ENCODE measurements around the gene C1QTNF12.
A peak's percentile ranks its signal among the peaks of the same experiment; 100 is the strongest.

The C1QTNF12 gene

DNA sequence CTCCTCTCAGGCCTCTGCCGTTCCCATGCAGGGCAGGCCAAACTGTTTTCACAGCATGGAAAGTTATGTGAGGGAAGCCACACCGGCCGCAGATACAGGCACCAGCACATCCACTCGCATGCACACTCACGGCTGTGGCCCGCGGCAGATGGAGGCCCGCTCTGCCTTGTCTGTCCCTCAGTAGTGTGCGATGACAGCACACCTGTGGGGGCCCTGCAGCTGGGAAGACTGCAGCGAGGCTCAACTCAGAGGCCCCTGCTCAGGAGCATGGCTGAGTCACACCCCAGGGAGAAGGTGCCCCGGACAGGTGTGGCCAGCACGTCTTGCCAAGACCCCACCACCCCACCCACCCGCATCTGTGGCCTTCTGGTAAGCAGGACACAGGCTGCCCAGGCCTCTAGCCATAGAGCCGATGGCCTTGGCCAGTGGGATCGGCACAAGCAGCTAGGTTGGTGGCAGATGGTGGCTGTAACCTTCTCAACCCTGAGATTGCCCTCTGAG lies 28.5 kb upstream of the C1QTNF12 start:
- peaks cover 19% of the 10 kb centered on the region for H3K4me1 ChIP-seq (ENCODE audit: control insufficient read depth, insufficient read depth, low read length)
- H3K27ac ChIP-seq (ENCODE audit: low read depth, low read length), result no peak overlapping the region
- H3K27me3 ChIP-seq (ENCODE audit: control insufficient read depth, insufficient read depth, low read length), result no peaks in the 10 kb centered on the region
- H3K36me3 ChIP-seq (ENCODE audit: control insufficient read depth, insufficient read depth, low read length), result no peaks in the 10 kb centered on the region
- H3K4me3 ChIP-seq (ENCODE audit: low read length), result peak overlapping the region; percentile 72
- no peak overlapping the region for H3K9ac ChIP-seq (ENCODE audit: low read length)

DNA sequence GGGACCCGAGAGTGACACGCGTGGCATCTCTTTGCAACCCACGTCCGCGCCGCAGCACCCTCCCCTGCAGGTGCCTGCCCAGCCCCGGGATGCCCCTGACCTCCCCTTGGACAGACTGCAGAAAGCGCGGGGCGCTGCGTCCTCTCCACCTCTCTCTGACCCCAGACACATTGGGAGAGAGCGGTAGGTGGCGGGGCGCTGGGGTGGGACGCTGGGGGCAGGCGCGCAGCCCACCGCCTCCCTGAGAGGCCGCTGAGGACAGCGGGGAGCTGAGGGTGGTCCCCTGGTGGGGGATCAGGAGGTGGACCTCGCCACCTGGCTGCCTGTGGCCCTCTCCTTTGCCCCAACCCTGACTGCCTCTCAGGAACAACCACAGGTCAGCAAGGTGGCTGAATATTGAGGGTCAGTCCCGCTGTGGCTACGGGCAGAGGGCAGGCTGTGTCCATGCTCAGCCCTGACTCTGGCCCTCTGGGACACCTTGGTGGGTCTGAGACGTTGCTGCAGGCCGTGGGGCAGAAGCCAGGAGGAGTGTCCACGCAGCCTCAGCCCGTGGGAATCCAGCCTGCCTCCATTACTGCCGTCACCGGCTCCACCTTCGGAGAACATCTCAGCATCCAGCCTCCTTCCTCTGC lies 27.9 kb upstream of the C1QTNF12 start:
- Histone ChIP-seq H3K27me3 (ENCODE audit: control insufficient read depth, insufficient read depth, low read length) (no peaks in the 10 kb centered on the region), H3K4me1 (ENCODE audit: control insufficient read depth, insufficient read depth, low read length) (peaks cover 19% of the 10 kb centered on the region), H3K4me3 (ENCODE audit: low read length) (peak overlapping the region; percentile 72), H3K27ac (ENCODE audit: low read depth, low read length) (no peak overlapping the region), H3K36me3 (ENCODE audit: control insufficient read depth, insufficient read depth, low read length) (no peaks in the 10 kb centered on the region), H3K9ac (ENCODE audit: low read length) (no peak overlapping the region)

DNA sequence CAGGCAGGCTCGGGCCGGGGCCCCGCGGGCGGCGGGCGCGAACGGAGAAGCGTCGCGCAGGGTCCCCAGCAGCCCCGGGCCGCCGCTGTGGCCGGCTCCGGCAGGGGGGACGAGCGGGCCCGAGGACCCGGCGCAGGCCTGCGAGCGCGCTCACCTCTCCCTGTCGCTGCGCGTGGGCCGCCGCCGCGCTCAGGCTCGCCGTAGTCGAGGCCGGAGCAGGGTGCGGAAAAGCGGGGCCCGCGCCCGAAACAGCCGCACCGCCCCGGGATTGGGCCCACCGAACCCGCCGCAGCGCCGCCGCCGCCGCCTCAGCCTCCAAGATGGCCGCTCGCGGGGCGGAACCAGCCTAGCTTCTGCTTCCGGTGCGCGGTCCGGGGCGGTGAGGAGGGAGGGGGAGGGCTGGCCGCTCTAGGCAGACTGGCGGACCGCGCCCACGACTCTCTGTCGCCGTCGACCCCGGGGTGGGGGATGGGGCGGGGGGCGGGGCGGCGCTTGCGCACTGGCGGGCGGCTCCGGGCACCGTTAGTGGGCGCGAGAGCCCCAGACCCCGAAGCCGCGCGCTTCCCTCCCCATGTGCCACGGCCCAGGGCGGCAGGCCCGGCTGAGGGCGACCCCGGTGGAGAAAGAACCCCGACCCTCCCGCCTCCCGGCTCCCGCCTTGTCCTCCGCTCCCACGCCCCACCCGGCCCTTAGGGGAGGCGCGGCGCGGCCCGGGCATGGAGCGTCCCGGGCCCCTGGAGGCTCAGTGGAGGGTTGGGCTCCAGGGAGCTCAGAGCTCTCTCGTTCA lies 27.2 kb upstream of the C1QTNF12 start, which contains the start of gene UBE2J2:
Gene UBE2J2 (minus strand): TSS at position 343 of the 787 bp plus-strand sequence. CDS start 5,862 bp downstream, outside the sequence.
- peaks cover 19% of the 10 kb centered on the region for H3K4me1 ChIP-seq (ENCODE audit: control insufficient read depth, insufficient read depth, low read length)
- H3K4me3 ChIP-seq (ENCODE audit: low read length), result peak within 1 kb of the TSS; percentile 89
- H3K27ac ChIP-seq (ENCODE audit: low read depth, low read length), result peak within 1 kb of the TSS; percentile 71
- H3K36me3 ChIP-seq (ENCODE audit: control insufficient read depth, insufficient read depth, low read length), result no peaks in the 10 kb centered on the region
- no peaks in the 10 kb centered on the region for H3K27me3 ChIP-seq (ENCODE audit: control insufficient read depth, insufficient read depth, low read length)
- peak within 1 kb of the TSS; percentile 87 for H3K9ac ChIP-seq (ENCODE audit: low read length)

DNA sequence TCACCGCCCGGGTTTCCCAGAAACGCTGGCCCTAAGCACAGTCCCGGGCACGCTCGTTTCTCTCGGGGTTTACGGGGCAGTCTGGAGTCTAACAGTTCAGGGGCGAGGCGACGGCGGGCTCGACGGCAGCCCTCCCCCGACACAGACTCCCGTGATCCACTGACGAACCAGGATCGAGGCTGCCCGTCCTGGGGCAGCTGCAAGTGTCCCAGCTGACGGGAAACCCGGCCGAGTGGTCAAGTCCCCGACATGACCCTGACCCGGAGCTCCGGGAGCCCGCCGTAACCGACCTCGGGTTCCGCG lies 26.6 kb upstream of the C1QTNF12 start:
- Histone ChIP-seq H3K27me3 (ENCODE audit: control insufficient read depth, insufficient read depth, low read length) (no peaks in the 10 kb centered on the region), H3K27ac (ENCODE audit: low read depth, low read length) (peak overlapping the region; percentile 71), H3K4me1 (ENCODE audit: control insufficient read depth, insufficient read depth, low read length) (peaks cover 19% of the 10 kb centered on the region)

DNA sequence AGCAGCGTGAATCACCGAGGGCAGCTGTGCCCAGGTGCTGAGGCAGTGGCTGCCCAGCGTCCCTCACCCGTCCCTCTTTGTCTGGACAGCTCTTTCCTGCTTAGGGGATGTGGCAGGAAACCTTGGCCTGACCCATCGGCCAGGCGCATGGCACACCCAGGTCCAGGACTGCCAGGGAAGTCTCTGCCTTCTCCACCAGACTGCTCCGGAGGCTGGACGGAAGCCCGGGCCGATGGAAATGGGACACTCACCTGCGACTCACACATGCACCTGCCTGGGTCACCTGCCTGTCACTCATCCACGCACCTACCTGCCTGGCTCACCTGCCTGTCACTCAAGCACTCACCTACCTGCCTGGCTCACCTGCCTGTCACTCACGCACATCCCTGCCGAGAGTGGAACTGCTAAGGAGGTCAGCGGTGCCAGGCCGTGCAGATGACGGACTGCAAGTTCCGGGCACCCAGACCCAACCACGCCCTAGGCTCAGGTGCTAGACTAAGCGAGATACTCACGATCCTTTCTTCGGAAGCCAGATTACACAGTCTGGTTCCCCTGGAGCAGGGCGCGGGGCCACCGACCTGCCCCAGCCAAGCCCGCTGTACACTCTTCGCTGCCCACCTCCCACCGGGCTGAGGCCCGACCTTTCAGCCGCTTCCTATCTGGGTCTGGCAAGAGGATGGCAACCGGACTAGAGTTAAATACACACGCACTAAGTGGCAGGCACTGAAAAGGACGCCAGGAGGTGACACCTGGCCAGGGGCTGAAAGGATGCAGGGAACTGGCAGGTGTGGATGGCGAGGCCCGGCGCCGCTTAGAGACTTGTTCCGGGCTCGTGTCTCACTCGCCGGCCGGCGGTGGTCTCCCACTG lies 26.1 kb upstream of the C1QTNF12 start:
- peak overlapping the region; percentile 87 for H3K9ac ChIP-seq (ENCODE audit: low read length)
- peaks cover 19% of the 10 kb centered on the region for H3K4me1 ChIP-seq (ENCODE audit: control insufficient read depth, insufficient read depth, low read length)
- H3K27ac ChIP-seq (ENCODE audit: low read depth, low read length), result peak overlapping the region; percentile 71
- H3K4me3 ChIP-seq (ENCODE audit: low read length), result peak overlapping the region; percentile 89
- peaks cover 4% of the 10 kb centered on the region for H3K36me3 ChIP-seq (ENCODE audit: control insufficient read depth, insufficient read depth, low read length)
- no peaks in the 10 kb centered on the region for H3K27me3 ChIP-seq (ENCODE audit: control insufficient read depth, insufficient read depth, low read length)

More for the DNA sequence above, 26.6 kb upstream of the C1QTNF12 start:
- Histone ChIP-seq H3K4me3 (ENCODE audit: low read length) (peak overlapping the region; percentile 89), H3K36me3 (ENCODE audit: control insufficient read depth, insufficient read depth, low read length) (no peaks in the 10 kb centered on the region), H3K9ac (ENCODE audit: low read length) (peak overlapping the region; percentile 87)

DNA sequence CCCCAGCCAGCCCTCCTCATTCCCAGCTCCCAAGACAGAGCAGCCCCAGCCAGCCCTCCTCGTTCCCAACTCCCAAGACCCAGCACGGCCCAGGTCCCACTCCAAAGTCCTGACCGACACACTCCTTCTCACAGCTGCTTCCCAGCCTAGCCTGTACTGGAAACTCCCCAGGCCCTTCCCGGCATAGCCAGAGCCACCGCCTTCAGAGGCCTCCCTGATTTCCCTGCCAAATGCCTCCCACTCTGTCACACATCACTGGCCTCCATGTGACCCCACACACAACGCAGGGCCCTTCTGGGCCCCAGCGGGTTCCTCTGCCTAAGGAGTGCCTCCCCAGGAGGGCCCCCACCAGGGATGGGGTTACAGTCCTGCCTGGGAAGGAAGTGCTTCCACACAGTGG lies 24.3 kb upstream of the C1QTNF12 start:
- Histone ChIP-seq H3K4me1 (ENCODE audit: control insufficient read depth, insufficient read depth, low read length) (peaks cover 19% of the 10 kb centered on the region), H3K27ac (ENCODE audit: low read depth, low read length) (no peak overlapping the region), H3K36me3 (ENCODE audit: control insufficient read depth, insufficient read depth, low read length) (peaks cover 7% of the 10 kb centered on the region), H3K4me3 (ENCODE audit: low read length) (no peak overlapping the region), H3K9ac (ENCODE audit: low read length) (peak overlapping the region; percentile 16), H3K27me3 (ENCODE audit: control insufficient read depth, insufficient read depth, low read length) (no peaks in the 10 kb centered on the region)

DNA sequence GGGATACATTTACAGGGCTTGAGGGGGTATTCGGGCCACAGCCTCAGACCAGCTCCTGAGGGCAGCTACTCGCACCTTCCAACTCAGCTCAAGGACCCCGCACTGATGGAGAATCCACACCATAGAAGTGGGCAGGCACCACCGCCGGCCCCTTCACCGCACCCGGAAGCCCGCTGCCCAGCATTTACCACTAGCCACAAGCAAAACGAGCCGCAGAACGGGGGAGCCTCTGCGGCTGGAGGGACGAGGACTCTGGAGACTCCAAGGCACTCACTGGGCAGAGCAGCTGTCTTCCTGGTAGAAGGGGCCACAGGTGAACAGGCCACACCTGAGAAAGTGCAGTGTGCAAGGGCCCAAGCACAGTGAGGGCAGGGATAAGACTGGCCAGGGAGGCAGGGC lies 21.8 kb upstream of the C1QTNF12 start:
- Histone ChIP-seq H3K4me1 (ENCODE audit: control insufficient read depth, insufficient read depth, low read length) (peaks cover 19% of the 10 kb centered on the region), H3K27ac (ENCODE audit: low read depth, low read length) (no peak overlapping the region), H3K27me3 (ENCODE audit: control insufficient read depth, insufficient read depth, low read length) (no peaks in the 10 kb centered on the region), H3K9ac (ENCODE audit: low read length) (no peak overlapping the region), H3K4me3 (ENCODE audit: low read length) (no peak overlapping the region), H3K36me3 (ENCODE audit: control insufficient read depth, insufficient read depth, low read length) (peaks cover 13% of the 10 kb centered on the region)

DNA sequence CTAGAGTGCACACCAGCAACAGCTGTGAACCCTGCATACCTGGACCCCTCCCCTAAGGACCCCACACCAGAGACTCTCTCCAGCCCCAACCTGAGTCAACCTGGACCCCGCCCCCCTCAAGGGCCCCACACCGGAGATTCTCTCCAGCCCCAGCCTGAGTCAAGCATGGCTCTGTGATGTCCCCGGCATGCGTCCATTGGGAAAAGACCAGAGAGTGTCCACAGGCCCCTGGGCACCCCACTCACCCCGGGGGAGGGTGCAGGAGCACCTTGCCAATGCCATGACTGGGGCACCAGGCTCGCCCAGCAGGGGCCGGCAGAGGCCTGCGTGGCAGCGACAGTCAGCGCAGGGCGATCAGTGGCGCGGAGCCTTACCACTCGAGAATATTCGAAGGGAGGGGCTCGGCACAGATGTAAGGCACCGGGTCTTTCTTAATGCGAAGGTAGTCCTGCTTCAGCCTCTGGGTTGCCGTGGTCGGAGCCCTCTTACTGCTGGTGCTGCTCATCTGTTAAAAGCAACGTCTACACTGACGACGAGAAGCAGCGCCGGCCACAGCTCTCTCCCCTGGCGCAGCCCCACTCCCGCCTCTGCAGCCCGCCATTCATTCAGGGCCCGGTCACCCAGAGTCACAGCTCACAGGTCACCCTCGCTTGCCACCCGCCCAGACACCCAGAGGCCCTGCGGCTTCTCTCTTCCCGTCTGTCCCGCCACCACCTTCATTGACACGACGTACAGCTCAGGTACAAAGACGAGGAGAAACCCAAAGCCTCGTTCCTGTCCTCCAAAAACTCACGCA lies 21.2 kb upstream of the C1QTNF12 start:
- H3K4me1 ChIP-seq (ENCODE audit: control insufficient read depth, insufficient read depth, low read length), result peaks cover 18% of the 10 kb centered on the region
- H3K36me3 ChIP-seq (ENCODE audit: control insufficient read depth, insufficient read depth, low read length), result peaks cover 13% of the 10 kb centered on the region
- no peak overlapping the region for H3K27ac ChIP-seq (ENCODE audit: low read depth, low read length)
- H3K27me3 ChIP-seq (ENCODE audit: control insufficient read depth, insufficient read depth, low read length), result no peaks in the 10 kb centered on the region
- no peak overlapping the region for H3K9ac ChIP-seq (ENCODE audit: low read length)
- H3K4me3 ChIP-seq (ENCODE audit: low read length), result no peak overlapping the region

DNA sequence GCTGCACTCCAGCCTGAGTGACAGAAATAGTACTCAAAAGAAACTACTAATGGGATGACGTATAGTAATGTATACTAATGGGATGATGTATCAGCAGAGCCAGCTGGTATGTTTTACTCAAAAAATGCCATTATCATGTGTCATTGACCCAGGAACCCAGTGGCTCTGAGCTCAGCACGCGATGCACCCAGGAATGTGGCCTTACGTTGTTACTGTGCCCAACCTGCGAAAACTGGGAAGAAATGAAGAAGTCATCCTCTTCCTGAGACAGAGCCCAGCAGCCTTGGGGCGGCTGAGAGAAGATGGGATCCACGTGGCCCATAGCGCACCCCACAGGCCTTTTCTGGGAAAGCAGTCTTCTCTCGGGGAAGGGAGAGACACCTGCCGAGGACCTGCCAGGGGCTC lies 18.3 kb upstream of the C1QTNF12 start:
- Histone ChIP-seq H3K27ac (ENCODE audit: low read depth, low read length) (peak overlapping the region; percentile 6), H3K4me1 (ENCODE audit: control insufficient read depth, insufficient read depth, low read length) (no peaks in the 10 kb centered on the region), H3K4me3 (ENCODE audit: low read length) (no peak overlapping the region), H3K9ac (ENCODE audit: low read length) (no peak overlapping the region), H3K36me3 (ENCODE audit: control insufficient read depth, insufficient read depth, low read length) (peaks cover 30% of the 10 kb centered on the region), H3K27me3 (ENCODE audit: control insufficient read depth, insufficient read depth, low read length) (no peaks in the 10 kb centered on the region)

DNA sequence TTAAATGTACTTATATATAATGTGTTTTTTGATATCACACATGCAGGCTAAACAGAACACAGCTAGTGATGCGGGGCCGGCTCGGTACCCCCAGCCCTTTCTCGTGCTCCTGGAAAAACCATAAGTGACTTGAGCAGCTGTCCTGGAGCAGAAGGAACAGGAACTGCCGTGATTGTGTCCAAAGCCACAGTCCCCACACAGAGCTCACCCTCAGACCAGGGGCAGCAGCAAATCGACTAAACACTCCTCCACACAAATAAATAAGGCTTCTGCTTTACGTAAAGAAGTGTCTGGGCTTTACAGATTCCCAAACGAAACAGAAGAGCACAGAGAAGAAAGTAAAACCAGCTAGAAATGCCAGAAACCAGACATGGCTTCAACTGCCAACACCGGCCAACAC lies 17.5 kb upstream of the C1QTNF12 start:
- H3K27me3 ChIP-seq (ENCODE audit: control insufficient read depth, insufficient read depth, low read length), result no peaks in the 10 kb centered on the region
- no peaks in the 10 kb centered on the region for H3K4me1 ChIP-seq (ENCODE audit: control insufficient read depth, insufficient read depth, low read length)
- no peak overlapping the region for H3K27ac ChIP-seq (ENCODE audit: low read depth, low read length)
- H3K4me3 ChIP-seq (ENCODE audit: low read length), result no peak overlapping the region
- no peak overlapping the region for H3K9ac ChIP-seq (ENCODE audit: low read length)
- peaks cover 35% of the 10 kb centered on the region for H3K36me3 ChIP-seq (ENCODE audit: control insufficient read depth, insufficient read depth, low read length)

DNA sequence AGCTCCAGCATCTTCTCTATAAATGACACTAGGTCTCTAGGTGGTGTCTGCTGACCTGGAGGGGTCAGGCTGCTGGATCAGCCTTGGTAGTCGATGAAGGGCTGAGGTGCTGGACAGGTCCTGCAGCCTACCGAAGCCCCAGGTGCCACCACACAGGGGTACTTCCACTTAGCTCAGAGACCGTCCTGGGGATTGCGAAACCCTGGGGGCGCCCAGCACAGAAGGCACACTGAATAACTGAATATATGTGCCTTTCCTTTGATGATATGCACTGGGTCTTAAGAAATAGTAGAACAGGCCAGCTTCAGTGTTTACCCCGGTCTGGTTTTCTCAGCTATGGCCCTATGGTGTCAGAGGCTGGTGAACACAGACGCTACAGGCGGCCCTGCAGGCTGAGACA lies 16.2 kb upstream of the C1QTNF12 start:
- Histone ChIP-seq H3K36me3 (ENCODE audit: control insufficient read depth, insufficient read depth, low read length) (peaks cover 35% of the 10 kb centered on the region), H3K4me3 (ENCODE audit: low read length) (no peak overlapping the region), H3K27me3 (ENCODE audit: control insufficient read depth, insufficient read depth, low read length) (no peaks in the 10 kb centered on the region), H3K9ac (ENCODE audit: low read length) (no peak overlapping the region), H3K4me1 (ENCODE audit: control insufficient read depth, insufficient read depth, low read length) (no peaks in the 10 kb centered on the region), H3K27ac (ENCODE audit: low read depth, low read length) (no peak overlapping the region)

Measured in rectal smooth muscle tissue (tissue), 1 donor.